Endothelial cell of umbilical vein (primary cell): ENCODE data around the gene HCK.

Source experiments
- CTCF ChIP-seq, 2 donors: IDR thresholded peaks; 1 replicate in 1 of 2; 2 replicates in 1 of 2; pipeline ENCODE4 v1.5.1; 2011; ENCODE audit warnings: low read length in 2 of 2, mild to moderate bottlenecking in 2 of 2, moderate library complexity in 2 of 2, control low read depth in 1 of 2, inconsistent platforms in 1 of 2, low read depth in 1 of 2; ENCODE audit not compliant: insufficient read depth in 1 of 2; ENCODE audit errors: extremely low read depth in 1 of 2
- EZH2 ChIP-seq: IDR thresholded peaks from 2 replicates; pipeline ENCODE4 v1.6.1; 2012; ENCODE audit warnings: borderline replicate concordance, low read depth, mild to moderate bottlenecking, moderate library complexity, low read length, inconsistent platforms; ENCODE audit not compliant: severe bottlenecking
- MYC ChIP-seq: IDR thresholded peaks from one replicate; pipeline ENCODE4 v1.6.1; 2011; ENCODE audit warnings: mild to moderate bottlenecking, low read depth, low read length
- POLR2A ChIP-seq: IDR thresholded peaks from 2 replicates; pipeline ENCODE4 v1.6.1; 2012; ENCODE audit warnings: low read depth, mild to moderate bottlenecking, control low read depth, low read length
- POLR2AphosphoS5 ChIP-seq: IDR thresholded peaks from 2 replicates; pipeline ENCODE4 v1.6.1; 2012; ENCODE audit warnings: low read depth, mild to moderate bottlenecking, control low read depth, low read length, moderate library complexity; ENCODE audit not compliant: insufficient read depth

GRCh38 chr20:32142088-32142487 is 90.0 kb downstream of the HCK start:
- TF ChIP-seq POLR2AphosphoS5 (no peak), CTCF (IDR thresholded peaks at IDR 0.05; ENCODE audit: extremely low read depth in 1 of 2, insufficient read depth in 1 of 2, low read depth in 1 of 2, low read length in 2 of 2) (no peak), EZH2 (no peak), POLR2A (no peak), MYC (no peak)
